Gastroesophageal sphincter (tissue), 2 donors: Measurements from ENCODE around the gene NHLRC3.

Experiments used
- POLR2A ChIP-seq, 2 donors: fragments of 450-650 bp; IDR thresholded peaks; one replicate each; pipeline ENCODE4 v1.6.1; 2017; ENCODE audit warnings: antibody characterized with exemption in 2 of 2, mild to moderate bottlenecking in 2 of 2, moderate library complexity in 1 of 2
- POLR2AphosphoS5 ChIP-seq: sonication (generic); formaldehyde crosslinking; IDR thresholded peaks from one replicate; pipeline ENCODE4 v1.6.1; 2017; ENCODE audit warnings: antibody characterized with exemption

DNA sequence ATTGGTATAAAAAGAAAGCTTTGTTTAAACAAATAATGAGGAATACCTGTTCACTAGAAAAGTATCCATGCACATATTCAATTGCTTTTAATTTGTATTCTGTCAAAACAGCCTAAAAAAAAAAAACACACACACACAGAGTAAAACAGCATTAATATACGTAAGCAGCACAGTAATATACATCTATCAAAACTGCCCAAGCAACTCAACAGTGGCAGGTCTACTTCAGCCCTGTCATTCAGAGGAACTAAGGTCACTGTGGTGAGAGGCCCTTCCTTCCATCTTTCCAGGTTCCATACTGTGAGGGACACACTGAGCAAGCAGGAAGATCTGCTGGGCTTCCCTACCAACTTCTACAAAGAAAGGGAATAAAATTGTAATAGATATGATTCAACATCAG, 4.2 kb upstream of the NHLRC3 start:
- TF ChIP-seq POLR2AphosphoS5: no peak
- TF ChIP-seq POLR2A (IDR thresholded peaks at IDR 0.05): no peak
